Measurements from ENCODE around the gene ZNF614.
"Not testable (repeated sequence)": the region's sequence is repeated elsewhere in the genome, so short reads cannot be mapped to it uniquely, and the experiment has no call there.

ZNF614 gene

DNA sequence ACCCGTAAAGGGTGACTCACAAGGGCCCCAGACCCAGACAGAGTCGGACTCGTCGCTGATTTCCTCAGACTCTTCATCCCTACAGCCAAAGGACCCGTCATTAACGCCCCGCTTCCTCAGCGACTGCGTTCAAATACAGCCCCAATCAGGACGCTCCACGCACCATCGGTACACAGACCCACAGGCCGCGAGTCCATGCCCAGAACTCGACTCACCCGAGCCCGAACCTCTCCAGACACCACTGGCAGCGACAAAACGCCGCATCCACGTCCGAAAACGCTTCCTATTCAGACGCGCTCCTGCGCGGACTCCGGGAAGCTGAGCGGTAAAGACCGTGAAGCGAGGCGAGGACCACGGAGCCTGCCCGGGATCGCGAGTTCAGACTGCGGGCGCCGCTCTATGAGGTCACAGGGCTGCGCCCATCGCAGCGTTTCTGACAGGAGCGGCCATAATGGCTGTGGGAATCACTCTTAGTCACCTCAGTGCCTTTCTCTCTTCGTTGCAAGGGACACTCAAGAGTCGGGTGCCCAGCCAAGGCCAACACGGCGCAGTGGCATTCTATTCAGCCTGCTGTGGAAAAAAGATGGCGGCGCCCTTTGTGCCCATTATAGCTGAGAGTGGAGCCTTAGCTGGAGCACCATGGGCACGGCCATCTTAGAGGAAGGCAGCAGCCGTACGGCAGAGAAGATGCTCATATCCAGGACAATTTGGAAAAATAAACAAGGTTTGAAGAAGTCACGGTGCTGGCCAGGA is at the start of gene ZNF614:
Gene ZNF614, minus strand, starts transcription at position 353 of the 753 bp plus-strand sequence. CDS start 2,634 bp downstream, outside the sequence.
- peak; percentile 76 for DNase-seq

GRCh38 chr19:52070496-52070895 is 42.3 kb upstream of the ZNF614 start:
- DNase-seq: no peak

GRCh38 chr19:52069653-52070052 is 41.5 kb upstream of the ZNF614 start:
- DNase-seq: no peak

DNA sequence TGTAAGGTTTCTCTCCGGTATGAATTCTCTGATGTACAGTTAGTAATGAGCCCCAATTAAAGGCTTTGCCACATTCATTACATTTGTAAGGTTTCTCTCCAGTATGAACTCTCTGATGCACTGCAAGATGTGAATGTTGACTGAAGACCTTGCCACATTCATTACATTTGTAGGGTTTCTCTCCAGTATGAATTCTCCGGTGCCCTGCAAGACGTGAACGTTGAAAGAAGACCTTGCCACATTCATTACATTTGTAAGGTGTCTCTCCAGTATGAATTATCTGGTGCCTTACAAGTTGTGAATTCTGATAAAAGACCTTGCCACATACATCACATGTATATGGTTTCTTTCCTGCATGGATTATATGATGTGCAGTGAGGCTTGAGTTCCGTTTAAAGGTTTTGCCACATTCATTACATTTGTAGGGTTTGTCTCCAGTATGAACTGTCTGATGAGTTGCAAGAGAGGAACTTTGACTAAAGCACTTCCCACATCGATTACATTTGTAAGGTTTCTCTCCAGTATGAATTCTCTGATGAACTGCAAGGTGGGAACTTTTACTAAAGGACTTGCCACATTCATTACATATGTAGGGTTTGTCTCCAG is 38.2 kb upstream of the ZNF614 start:
- DNase-seq: no peak

DNA sequence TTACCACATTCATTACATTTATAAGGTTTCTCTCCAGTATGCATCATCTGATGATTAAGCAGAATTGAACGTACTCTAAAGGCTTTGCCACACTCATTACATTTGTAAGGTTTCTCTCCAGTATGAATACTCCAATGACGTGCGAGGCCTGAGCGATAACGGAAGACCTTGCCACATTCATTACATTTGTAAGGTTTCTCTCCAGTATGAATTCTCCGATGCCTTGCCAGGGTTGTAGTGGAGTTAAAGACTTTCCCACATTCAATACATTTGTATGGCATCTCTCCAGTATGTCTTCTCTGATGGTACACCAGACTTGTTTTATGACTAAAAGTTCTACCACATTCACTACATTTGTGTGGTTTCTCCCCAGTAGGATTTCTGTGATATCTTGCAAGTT is 37.2 kb upstream of the ZNF614 start:
- DNase-seq: no peak

GRCh38 chr19:52056480-52056879 is 28.3 kb upstream of the ZNF614 start:
- not testable (repeated sequence) for DNase-seq

DNA sequence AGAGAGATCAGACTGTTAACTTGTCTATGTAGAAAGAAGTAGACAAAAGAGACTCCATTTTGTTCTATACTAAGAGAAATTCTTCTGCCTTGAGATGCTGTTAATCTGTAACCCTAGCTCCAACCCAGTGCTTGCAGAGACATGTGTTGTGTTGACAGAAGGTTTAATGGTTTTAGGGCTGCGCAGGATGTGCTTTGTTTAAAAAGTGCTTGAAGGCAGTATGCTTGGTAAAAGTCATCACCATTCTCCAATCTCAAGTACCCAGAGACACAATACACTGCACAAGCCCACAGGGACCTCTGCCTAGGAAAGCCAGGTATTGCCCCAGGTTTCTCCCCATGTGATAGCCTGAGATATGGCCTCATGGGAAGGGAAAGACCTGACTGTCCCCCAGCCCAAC is 23.6 kb upstream of the ZNF614 start:
- peak; percentile 68 for DNase-seq

GRCh38 chr19:52048555-52049501 is 20.6 kb upstream of the ZNF614 start, which contains the start of gene ZNF432:
ZNF432 (minus strand) TSS chr19:52048838; CDS start chr19:52046868, 1,970 bp downstream.
- DNase-seq: peak; percentile 79

DNA sequence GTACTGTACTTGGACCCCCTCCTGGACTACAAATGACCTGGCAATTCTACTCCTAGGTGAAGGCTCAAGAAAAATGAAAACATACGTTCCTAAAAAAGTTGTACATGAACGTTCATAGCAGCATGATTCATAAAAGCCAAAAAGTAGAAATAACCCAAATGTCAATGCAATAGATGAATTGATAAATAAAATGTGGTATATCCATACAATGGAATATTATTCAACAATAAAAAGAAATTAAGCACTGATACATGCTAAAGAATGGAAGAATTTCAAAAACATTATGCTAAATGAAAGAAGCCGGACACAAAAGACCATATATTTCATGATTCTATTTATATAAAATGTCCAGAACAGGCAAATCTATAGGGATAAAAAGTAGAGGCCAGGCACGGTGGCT is 11.0 kb upstream of the ZNF614 start:
- DNase-seq: no peak

DNA sequence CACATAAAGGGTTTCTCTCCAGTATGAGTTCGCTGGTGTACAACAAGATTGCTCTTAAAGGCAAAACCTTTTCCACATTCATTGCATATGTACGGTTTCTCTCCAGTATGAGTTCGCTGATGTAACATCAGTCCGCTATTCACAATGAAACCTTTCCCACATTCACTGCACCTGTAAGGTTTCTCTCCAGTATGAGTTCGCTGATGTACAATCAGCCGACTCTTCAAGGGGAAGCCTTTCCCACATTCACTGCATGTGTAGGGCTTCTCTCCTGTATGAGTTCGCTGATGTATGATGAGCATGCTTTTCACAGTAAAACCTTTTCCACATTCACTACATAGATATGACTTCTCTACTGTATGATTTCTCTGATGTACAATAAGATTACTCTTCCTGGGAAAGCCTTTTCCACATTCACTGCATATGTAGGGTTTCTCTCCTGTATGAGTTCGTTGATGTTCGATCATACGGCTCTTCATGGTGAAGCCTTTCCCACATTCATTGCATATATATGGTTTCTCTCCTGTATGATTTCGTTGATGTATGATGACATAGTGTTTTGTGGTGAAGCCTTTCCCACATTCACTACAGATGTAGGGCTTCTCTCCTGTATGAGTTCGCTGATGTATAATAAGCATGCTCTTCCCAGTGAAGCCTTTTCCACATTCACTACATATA is 6.0 kb upstream of the ZNF614 start:
- no peak for DNase-seq

DNA sequence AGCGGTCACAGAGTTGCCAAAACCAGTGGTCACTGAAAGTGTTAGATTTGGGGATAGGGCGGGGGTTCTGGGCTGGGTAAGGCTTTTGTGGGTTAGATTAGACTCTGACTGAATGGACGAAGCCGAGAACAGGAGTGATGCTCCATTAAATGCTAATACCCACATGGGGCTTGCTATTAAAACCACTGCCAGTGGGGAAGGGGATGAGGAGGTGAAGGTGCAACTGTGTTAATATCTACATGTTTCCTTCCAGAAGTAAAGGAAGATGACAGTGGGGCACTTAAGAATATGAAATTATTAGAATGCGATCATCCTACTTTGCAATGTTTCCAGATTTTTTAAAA is 573 bp upstream of the ZNF614 start:
- DNase-seq: no peak

GRCh38 chr19:52026255-52026990 is 1.8 kb downstream of the ZNF614 start:
- not testable (repeated sequence) for DNase-seq

GRCh38 chr19:52024478-52024877 is 3.7 kb downstream of the ZNF614 start:
- not testable (repeated sequence) for DNase-seq

- no peak for DNase-seq
Measured at GRCh38 chr19:52022193-52022592, 6.0 kb downstream of the ZNF614 start.

GRCh38 chr19:52020506-52020905 is 7.7 kb downstream of the ZNF614 start:
- DNase-seq: no peak

GRCh38 chr19:52010674-52011073 is 17.5 kb downstream of the ZNF614 start:
- no peak for DNase-seq

DNA sequence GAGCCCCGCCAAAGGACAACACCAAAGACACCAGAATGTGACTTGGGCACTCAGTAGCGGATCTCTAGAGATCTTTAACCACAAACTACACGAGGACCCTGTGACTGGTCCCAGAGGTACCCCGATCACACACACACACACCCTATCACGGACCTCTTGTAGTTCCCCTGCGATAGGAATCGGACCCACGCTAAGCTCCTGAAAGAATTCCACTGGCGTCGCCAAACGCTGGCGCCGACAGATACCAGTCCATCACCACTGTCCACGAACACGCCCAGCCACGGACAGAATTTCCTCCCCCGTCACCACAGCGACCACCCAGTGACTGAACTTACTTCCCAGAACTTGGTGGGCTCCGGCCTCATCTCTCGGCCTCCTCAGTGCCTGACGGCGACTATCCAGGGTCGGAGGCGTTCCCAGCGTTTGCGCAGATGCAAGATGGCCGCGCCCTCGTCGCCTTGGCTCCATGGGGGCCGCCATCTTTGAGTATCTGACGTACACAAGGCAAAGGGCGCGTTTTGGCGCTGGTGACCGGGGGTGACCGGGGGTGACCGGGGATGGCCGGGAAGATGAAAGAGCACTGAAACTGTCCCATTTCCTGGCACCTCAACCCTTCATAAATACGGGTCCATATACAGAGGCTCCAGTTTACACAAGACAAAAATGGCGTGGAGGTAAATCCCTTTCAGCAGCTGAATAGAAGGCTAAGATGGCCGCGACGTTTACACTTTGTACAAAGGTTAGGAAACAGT is 20.2 kb downstream of the ZNF614 start, which contains the start of gene ZNF615:
Gene ZNF615, minus strand, starts transcription at position 406 of the 752 bp plus-strand sequence. CDS start 4,500 bp downstream, outside the sequence.
- DNase-seq: peak; percentile 63

DNA sequence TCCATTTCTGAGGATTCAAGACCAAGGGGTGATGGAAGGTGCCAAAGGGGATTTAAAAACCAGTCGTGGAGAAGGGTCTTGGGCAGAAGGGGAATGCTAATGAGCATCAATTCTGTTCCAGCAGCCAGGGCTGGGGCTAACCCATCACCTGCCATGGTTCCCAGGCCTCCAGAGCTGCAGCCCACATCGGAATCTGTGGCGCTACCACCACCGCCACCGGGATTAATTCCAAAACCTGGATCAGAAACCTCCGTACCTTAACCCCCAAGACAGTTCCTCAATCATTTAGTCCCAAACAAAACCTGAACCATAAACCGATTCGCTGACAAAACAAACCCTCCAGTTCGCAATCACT is 20.8 kb downstream of the ZNF614 start:
- no peak for DNase-seq

DNA sequence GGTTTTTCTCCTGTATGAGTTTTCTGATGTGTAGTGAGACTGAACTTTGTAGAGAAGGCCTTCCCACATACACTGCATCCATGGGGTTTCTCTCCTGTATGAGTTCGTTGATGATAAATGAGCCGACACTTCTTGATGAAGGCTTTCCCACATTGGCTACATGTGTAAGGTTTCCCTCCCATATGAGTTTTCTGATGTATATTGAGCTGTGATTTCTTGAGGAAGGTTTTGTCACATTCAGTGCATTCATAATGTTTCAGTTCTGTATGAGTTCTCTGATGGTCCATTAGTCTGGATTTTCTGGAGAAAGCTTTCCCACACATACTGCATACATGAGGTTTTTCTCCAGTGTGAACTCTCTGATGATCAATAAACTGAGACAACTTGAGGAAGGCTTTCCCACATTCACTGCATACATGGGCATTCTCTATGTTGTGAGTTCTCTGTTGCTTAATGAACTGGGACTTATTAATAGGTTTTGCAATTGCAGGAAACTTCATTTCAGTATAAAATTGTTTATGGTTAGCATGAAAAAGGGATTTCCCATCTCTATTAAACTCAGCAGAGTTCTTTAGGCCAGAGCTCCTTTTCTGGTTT is 34.0 kb downstream of the ZNF614 start:
- DNase-seq: no peak

GRCh38 chr19:51993422-51993821 is 34.8 kb downstream of the ZNF614 start:
- no peak for DNase-seq
